ENCODE data around the gene NEU2.

DNA sequence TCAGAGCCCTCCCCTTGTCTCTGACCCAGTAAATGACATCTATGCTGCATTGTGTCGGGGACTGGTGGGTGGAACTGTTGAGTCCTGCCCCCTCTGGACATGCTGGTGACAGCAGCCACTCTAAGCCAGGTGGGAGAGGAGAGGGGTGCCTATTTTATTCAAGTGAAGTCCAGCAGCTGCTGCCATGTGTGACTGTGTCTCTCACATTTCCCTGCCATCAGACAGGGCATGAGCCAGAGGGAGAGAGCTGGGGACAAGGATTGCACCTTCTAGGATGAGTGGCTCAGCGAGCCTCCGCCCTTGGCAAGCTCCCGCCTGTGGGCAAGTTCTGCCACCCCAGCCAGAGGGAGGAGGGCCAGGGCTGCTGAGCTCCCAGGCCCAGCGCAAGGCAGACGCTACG lies 33.1 kb upstream of the NEU2 start:
- TF ChIP-seq, protein P1, sequence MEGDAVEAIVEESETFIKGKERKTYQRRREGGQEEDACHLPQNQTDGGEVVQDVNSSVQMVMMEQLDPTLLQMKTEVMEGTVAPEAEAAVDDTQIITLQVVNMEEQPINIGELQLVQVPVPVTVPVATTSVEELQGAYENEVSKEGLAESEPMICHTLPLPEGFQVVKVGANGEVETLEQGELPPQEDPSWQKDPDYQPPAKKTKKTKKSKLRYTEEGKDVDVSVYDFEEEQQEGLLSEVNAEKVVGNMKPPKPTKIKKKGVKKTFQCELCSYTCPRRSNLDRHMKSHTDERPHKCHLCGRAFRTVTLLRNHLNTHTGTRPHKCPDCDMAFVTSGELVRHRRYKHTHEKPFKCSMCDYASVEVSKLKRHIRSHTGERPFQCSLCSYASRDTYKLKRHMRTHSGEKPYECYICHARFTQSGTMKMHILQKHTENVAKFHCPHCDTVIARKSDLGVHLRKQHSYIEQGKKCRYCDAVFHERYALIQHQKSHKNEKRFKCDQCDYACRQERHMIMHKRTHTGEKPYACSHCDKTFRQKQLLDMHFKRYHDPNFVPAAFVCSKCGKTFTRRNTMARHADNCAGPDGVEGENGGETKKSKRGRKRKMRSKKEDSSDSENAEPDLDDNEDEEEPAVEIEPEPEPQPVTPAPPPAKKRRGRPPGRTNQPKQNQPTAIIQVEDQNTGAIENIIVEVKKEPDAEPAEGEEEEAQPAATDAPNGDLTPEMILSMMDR (IDR thresholded peaks at IDR 0.05; ENCODE audit: low read depth, low read length, poor library complexity, severe bottlenecking), result peak; percentile 18
- no peak for TF ChIP-seq EZH2phosphoT487 (IDR thresholded peaks at IDR 0.05; ENCODE audit: borderline replicate concordance, low read length)
